ENCODE data around the gene CA10. TPM values are rescaled to one million over a fixed set of nuclear protein-coding genes. Genes with fewer than 3 reads are reported as not detected.

CA10 gene
- total RNA-seq, 1 experiment from 2014 or later = not detected

- DNase-seq (ENCODE audit: low read depth) = no peak
Measured at GRCh38 chr17:51647067-51647466, 511.4 kb downstream of the CA10 start.

- no peak for DNase-seq (ENCODE audit: low read depth)
Measured at GRCh38 chr17:51646539-51646938, 512.0 kb downstream of the CA10 start.

GRCh38 chr17:51645056-51645455, 513.5 kb downstream of the CA10 start:
- DNase-seq (ENCODE audit: low read depth) = no peak

GRCh38 chr17:51643702-51644490, 514.6 kb downstream of the CA10 start:
- DNase-seq (ENCODE audit: low read depth) = no peak

GRCh38 chr17:51642029-51642428, 516.5 kb downstream of the CA10 start:
- DNase-seq (ENCODE audit: low read depth) = no peak

GRCh38 chr17:51640108-51640622, 518.3 kb downstream of the CA10 start:
- DNase-seq (ENCODE audit: low read depth) = no peak

GRCh38 chr17:51638971-51639370, 519.5 kb downstream of the CA10 start:
- no peak for DNase-seq (ENCODE audit: low read depth)

- DNase-seq (ENCODE audit: low read depth) = no peak
Measured at GRCh38 chr17:51636291-51636690, 522.2 kb downstream of the CA10 start.

- no peak for DNase-seq (ENCODE audit: low read depth)
Measured at GRCh38 chr17:51630101-51630671, 528.3 kb downstream of the CA10 start.

GRCh38 chr17:51629232-51629631, 529.3 kb downstream of the CA10 start:
- DNase-seq (ENCODE audit: low read depth) = no peak

- no peak for DNase-seq (ENCODE audit: low read depth)
Measured at GRCh38 chr17:51627779-51628178, 530.7 kb downstream of the CA10 start.

- DNase-seq (ENCODE audit: low read depth) = no peak
Measured at GRCh38 chr17:51618476-51618875, 540.0 kb downstream of the CA10 start.

GRCh38 chr17:51617986-51618385, 540.5 kb downstream of the CA10 start:
- DNase-seq (ENCODE audit: low read depth) = no peak

- no peak for DNase-seq (ENCODE audit: low read depth)
Measured at GRCh38 chr17:51613255-51613654, 545.3 kb downstream of the CA10 start.

GRCh38 chr17:51612692-51613091, 545.8 kb downstream of the CA10 start:
- DNase-seq (ENCODE audit: low read depth) = no peak

- no peak for DNase-seq (ENCODE audit: low read depth)
Measured at GRCh38 chr17:51611585-51611984, 546.9 kb downstream of the CA10 start.

GRCh38 chr17:51610834-51611233, 547.7 kb downstream of the CA10 start:
- no peak for DNase-seq (ENCODE audit: low read depth)

GRCh38 chr17:51610155-51610554, 548.4 kb downstream of the CA10 start:
- DNase-seq (ENCODE audit: low read depth) = no peak

- DNase-seq (ENCODE audit: low read depth) = no peak
Measured at GRCh38 chr17:51608251-51608933, 550.1 kb downstream of the CA10 start.

- DNase-seq (ENCODE audit: low read depth) = no peak
Measured at GRCh38 chr17:51607512-51607911, 551.0 kb downstream of the CA10 start.

- no peak for DNase-seq (ENCODE audit: low read depth)
Measured at GRCh38 chr17:51604299-51605020, 554.1 kb downstream of the CA10 start.

GRCh38 chr17:51601622-51602261, 556.8 kb downstream of the CA10 start:
- no peak for DNase-seq (ENCODE audit: low read depth)

Measured in Daoy (cell line).